PC-3 (cell line): Measurements from ENCODE around the gene GFAP. TPM values are rescaled to one million over a fixed set of nuclear protein-coding genes. Genes with fewer than 3 reads are reported as not detected.

Experiments used
- ATAC-seq: fragments of 200-7000 bp; cut with Tn5 transposase; 2 replicates; pipeline ENCODE4 v1.9.1; 2020; ENCODE audit warnings: mild to moderate bottlenecking, moderate library complexity
- BruUV-seq: library from RNA; stranded (reverse); fragments of 400-500 nt; replicated peaks from 2 replicates; lab custom pipeline; 2021; lab: Mats Ljungman, UMichigan
- CTCF ChIA-PET: fragments of 300-600 bp; sonication (Branson Sonifier 250); formaldehyde crosslinking; loops from one replicate; lab custom pipeline; 2022; ENCODE audit warnings: antibody characterized with exemption; lab: Charles Lee
- POLR2A ChIA-PET: fragments of 300-600 bp; sonication (Branson Sonifier 250); formaldehyde crosslinking; loops from one replicate; lab custom pipeline; 2022; ENCODE audit warnings: antibody characterized with exemption; ENCODE audit not compliant: unreplicated experiment; lab: Charles Lee
- DNase-seq: peaks from one replicate; pipeline ENCODE4 v3.0.0-alpha.2; 2015
- H2AFZ ChIP-seq: fragments of 300-600 bp; sonication (generic); 2 replicates; pipeline ENCODE4 v1.6.0; 2016; ENCODE audit warnings: antibody characterized with exemption, low read length
- H3F3A ChIP-seq: fragments of 300-600 bp; sonication (generic); one replicate; pipeline ENCODE4 v1.6.0; 2017; ENCODE audit warnings: antibody characterized with exemption, low read length, control low read depth, mild to moderate bottlenecking; ENCODE audit not compliant: unreplicated experiment
- H3K27ac ChIP-seq: fragments of 300-600 bp; sonication (generic); 2 replicates; pipeline ENCODE4 v1.5.1; 2016; ENCODE audit warnings: mild to moderate bottlenecking, low read length
- H3K27me3 ChIP-seq: fragments of 300-600 bp; sonication (generic); 2 replicates; pipeline ENCODE4 v1.6.1; 2016; ENCODE audit warnings: low read length, mixed read lengths
- H3K36me3 ChIP-seq: fragments of 300-600 bp; sonication (generic); 2 replicates; pipeline ENCODE4 v1.6.1; 2016; ENCODE audit warnings: low read depth, mixed run types, low read length, mixed read lengths
- H3K4me1 ChIP-seq: fragments of 300-600 bp; sonication (generic); 2 replicates; pipeline ENCODE4 v1.5.1; 2016; ENCODE audit warnings: low read length; ENCODE audit not compliant: insufficient read depth
- H3K4me2 ChIP-seq: fragments of 300-600 bp; sonication (generic); 2 replicates; pipeline ENCODE4 v1.6.0; 2016; ENCODE audit warnings: low read length
- H3K4me3 ChIP-seq: fragments of 300-600 bp; sonication (generic); 2 replicates; pipeline ENCODE4 v1.5.1; 2016; ENCODE audit warnings: mild to moderate bottlenecking, low read length, mixed read lengths
- H3K79me2 ChIP-seq: fragments of 300-600 bp; sonication (generic); 2 replicates; pipeline ENCODE4 v1.6.1; 2017; ENCODE audit warnings: low read length, mixed read lengths
- H3K9ac ChIP-seq: fragments of 300-600 bp; sonication (generic); 2 replicates; pipeline ENCODE4 v1.6.0; 2016; ENCODE audit warnings: mild to moderate bottlenecking, low read length
- H3K9me2 ChIP-seq: fragments of 300-600 bp; sonication (generic); replicated peaks from 2 replicates; pipeline ENCODE4 v1.6.1; 2016; ENCODE audit warnings: mixed run types, low read length, mixed read lengths
- H3K9me3 ChIP-seq: fragments of 300-600 bp; sonication (generic); 2 replicates; pipeline ENCODE4 v1.6.1; 2016; ENCODE audit warnings: low read length, mixed read lengths
- H4K20me1 ChIP-seq: fragments of 300-600 bp; sonication (generic); 2 replicates; pipeline ENCODE4 v1.6.1; 2016; ENCODE audit warnings: low read length, mixed read lengths
- EZH2 ChIP-seq: fragments of 300-600 bp; sonication (generic); IDR thresholded peaks from one replicate; pipeline ENCODE4 v1.6.1; 2017; ENCODE audit warnings: antibody characterized with exemption, mild to moderate bottlenecking, low read length; ENCODE audit not compliant: unreplicated experiment
- EZH2phosphoT487 ChIP-seq: fragments of 300-600 bp; sonication (generic); IDR thresholded peaks from 2 replicates; pipeline ENCODE4 v1.6.1; 2018; ENCODE audit warnings: mild to moderate bottlenecking, antibody characterized with exemption, low read length, borderline replicate concordance
- intact Hi-C: fragments of 100-400 bp; cut with micrococcal nuclease; formaldehyde crosslinking; loops from 2 replicates; pipeline ENCODE4 v1.9.0; 2023
- total RNA-seq: library from RNA; depleted of rRNA; stranded (reverse); fragments of >200 nt; gene quantifications from 2 replicates; pipeline ENCODE4 v1.2.3, GENCODE V29; 2014
- TF ChIP-seq, protein P1 (sequence below): fragments of 300-600 bp; sonication (generic); conservative IDR thresholded peaks from 2 replicates; pipeline ENCODE4 v1.5.1; 2017; ENCODE audit warnings: antibody characterized with exemption, low read depth, mild to moderate bottlenecking, low read length

Gene GFAP
- total RNA-seq, 1 experiment from 2014 or later, result 0.29 TPM

DNA sequence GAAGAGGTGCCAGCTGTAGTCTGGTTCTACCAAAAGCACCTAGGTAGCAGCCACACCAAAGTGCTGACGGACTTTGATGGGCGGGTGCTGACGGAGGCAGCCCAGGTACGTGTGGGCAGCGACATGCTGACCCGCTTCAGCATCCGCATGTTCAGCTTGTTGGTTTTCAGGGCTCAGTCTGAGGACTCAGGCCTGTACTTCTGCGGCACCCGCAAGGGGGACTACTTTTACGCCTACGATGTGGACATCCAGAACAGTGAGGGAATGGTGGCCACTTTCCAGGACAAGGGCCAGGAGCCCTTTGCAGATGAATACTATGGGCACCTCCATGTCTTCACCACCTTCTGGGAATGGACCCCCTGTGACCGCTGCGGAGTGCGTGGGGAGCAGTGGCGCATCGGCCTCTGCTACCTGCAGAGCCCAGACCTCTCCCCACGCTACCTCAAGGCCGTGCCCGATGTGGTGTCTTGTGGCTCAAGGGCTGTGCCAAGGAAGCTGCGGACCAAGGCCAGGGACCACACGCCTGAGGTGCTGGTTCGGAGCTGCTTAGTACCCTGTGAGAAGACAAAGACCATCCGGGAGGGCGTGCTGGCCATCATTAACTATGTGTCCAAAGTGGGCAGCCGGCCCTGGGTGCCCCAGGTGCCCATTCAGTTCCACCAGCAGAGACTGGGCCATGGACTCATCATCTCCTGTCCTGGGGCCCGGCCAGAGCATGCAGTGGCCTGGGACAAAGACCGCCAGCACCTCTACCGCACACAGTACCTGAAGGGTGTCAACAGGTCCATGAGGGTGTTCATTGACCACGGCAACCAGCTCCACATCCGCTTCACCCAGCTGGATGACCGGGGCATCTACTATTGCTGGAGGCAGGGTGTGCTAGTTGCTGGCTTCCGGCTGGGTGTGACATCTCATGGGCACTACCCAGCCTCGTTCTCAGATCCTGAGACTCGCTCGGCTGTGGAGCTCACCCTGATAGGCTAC lies 11.0 kb downstream of the GFAP start:
- CTCF ChIA-PET, result interaction anchor here (0.6 kb wide), 1 partner anchor 46 kb away, joined by 4 read pairs; no protein-coding TSS in a partner anchor

DNA sequence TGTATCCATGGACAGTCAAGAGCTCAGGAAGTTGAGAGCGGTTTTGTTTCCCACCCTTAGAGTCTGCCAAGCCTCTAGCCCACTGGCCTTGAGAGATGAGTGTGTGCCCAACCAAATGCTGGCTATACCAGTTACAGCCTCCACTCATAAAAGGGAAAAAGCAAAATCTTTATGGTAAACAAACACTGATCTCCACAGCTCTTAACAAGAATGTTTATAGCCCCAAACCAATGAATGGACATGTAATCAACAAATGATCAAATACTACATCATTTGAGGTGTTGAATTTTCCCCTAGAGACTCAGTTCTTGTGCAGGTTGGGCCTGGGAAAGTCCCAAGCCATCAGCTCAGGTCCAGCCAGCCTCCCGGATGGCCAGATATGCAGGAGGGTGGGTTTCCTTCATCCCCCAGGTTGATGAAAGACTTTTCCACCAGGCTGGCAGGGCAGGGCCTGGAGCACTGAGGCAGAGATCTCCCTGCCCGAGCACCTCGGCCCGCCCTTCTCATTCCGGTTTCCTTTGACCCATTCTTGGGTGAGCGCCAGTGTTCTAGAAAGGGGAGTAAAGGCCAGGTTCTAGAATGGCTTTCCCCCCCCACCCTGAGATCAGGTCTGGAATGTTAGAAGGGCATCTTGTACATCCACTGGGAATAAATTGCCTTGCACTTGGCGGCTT lies 12.2 kb downstream of the GFAP start:
- H3K4me2 ChIP-seq, result no peak overlapping the region
- no peak overlapping the region for H3K4me3 ChIP-seq
- H3F3A ChIP-seq, result peaks cover 4% of the 10 kb centered on the region
- no peaks in the 10 kb centered on the region for H3K9me2 ChIP-seq
- DNase-seq (no peak), ATAC-seq (no peak)
- H3K9ac ChIP-seq, result no peak overlapping the region
- ChIA-PET CTCF (no interaction called here), POLR2A (no interaction called here)
- H3K4me1 ChIP-seq, result peaks cover 46% of the 10 kb centered on the region
- no TSS peak for BruUV-seq
- no peaks in the 10 kb centered on the region for H3K36me3 ChIP-seq
- intact Hi-C loops, result loop anchor here (5.0 kb wide), 1 partner anchor 119 kb away; no protein-coding TSS in a partner anchor
- TF ChIP-seq, protein P1, sequence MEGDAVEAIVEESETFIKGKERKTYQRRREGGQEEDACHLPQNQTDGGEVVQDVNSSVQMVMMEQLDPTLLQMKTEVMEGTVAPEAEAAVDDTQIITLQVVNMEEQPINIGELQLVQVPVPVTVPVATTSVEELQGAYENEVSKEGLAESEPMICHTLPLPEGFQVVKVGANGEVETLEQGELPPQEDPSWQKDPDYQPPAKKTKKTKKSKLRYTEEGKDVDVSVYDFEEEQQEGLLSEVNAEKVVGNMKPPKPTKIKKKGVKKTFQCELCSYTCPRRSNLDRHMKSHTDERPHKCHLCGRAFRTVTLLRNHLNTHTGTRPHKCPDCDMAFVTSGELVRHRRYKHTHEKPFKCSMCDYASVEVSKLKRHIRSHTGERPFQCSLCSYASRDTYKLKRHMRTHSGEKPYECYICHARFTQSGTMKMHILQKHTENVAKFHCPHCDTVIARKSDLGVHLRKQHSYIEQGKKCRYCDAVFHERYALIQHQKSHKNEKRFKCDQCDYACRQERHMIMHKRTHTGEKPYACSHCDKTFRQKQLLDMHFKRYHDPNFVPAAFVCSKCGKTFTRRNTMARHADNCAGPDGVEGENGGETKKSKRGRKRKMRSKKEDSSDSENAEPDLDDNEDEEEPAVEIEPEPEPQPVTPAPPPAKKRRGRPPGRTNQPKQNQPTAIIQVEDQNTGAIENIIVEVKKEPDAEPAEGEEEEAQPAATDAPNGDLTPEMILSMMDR, result no peak
- no peak for TF ChIP-seq EZH2phosphoT487
- no peak for TF ChIP-seq EZH2
- H4K20me1 ChIP-seq, result no peaks in the 10 kb centered on the region
- H2AFZ ChIP-seq, result no peak overlapping the region
- no peaks in the 10 kb centered on the region for H3K27me3 ChIP-seq
- H3K27ac ChIP-seq, result no peak overlapping the region
- H3K9me3 ChIP-seq, result no peaks in the 10 kb centered on the region
- H3K79me2 ChIP-seq, result peaks cover 11% of the 10 kb centered on the region

More for the DNA sequence above, 11.0 kb downstream of the GFAP start:
- TF ChIP-seq, protein P1, result no peak
- TF ChIP-seq EZH2 (no peak), EZH2phosphoT487 (no peak)
- no TSS peak for BruUV-seq
- Histone ChIP-seq H3K27ac (no peak overlapping the region; the same call in 1 of the 2 replicates), H3F3A (peaks cover 4% of the 10 kb centered on the region), H3K9me2 (no peaks in the 10 kb centered on the region), H3K4me1 (peaks cover 52% of the 10 kb centered on the region), H3K36me3 (no peaks in the 10 kb centered on the region), H3K4me3 (no peak overlapping the region), H3K27me3 (no peaks in the 10 kb centered on the region), H4K20me1 (no peaks in the 10 kb centered on the region), H3K9me3 (no peaks in the 10 kb centered on the region), H2AFZ (no peak overlapping the region), H3K4me2 (no peak overlapping the region), H3K79me2 (no peaks in the 10 kb centered on the region; the same call in 1 of the 2 replicates), H3K9ac (no peak overlapping the region)
- intact Hi-C loops, result loop anchor here (5.0 kb wide), 1 partner anchor 118 kb away; no protein-coding TSS in a partner anchor
- POLR2A ChIA-PET, result no interaction called here
- no peak for ATAC-seq
- DNase-seq, result no peak
